ENCODE measurements around the gene NPTX1. TPM values are rescaled to one million over a fixed set of nuclear protein-coding genes. Genes with fewer than 3 reads are reported as not detected.

The NPTX1 gene
- total RNA-seq, 2 experiments from 2014 or later, result 0.22 TPM; not detected in 1

DNA sequence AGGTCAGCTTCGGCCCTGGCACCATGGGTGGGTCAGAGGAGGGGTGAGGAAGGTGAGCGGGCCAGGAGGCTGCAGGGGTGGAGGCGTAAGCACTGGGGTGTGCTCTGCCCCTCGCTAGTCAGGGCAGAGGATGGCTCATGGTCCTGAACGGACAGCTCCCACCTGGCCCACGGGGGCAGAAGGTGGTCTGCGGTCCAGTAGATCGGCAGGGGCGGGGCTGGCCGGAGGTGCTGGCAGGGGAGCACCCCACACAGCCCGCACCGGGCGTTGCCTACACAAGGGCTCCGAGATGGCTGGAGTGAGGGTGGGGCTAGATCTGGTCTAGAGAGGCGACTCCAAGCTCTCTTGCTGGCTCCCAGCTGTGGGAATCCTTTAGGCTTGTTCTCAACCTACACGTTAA, 8.2 kb downstream of the NPTX1 start:
- Histone ChIP-seq H3K4me2 (ENCODE audit: low read length) (no peak overlapping the region), H4K20me1 (ENCODE audit: insufficient read depth, low read length) (no peaks in the 10 kb centered on the region), H3K4me3 (ENCODE audit: low read depth, low read length, poor library complexity, severe bottlenecking) (no peak overlapping the region), H3K9me3 (ENCODE audit: low read length) (no peaks in the 10 kb centered on the region), H3K27ac (ENCODE audit: low read depth, low read length, poor library complexity, severe bottlenecking) (no peak overlapping the region), H3K79me2 (ENCODE audit: insufficient read depth, low read depth, low read length) (no peaks in the 10 kb centered on the region), H3K36me3 (ENCODE audit: insufficient read depth, low read length) (no peaks in the 10 kb centered on the region), H3K4me1 (ENCODE audit: insufficient read depth, low read length, poor library complexity, severe bottlenecking) (no peaks in the 10 kb centered on the region), H2AFZ (ENCODE audit: low read length) (no peak overlapping the region), H3K9me2 (ENCODE audit: insufficient read depth, low read length) (no peaks in the 10 kb centered on the region)
- POLR2A ChIA-PET, result no interaction called here
- CTCF ChIA-PET (ENCODE audit: unreplicated experiment), result no interaction called here
- TF ChIP-seq, protein P1, sequence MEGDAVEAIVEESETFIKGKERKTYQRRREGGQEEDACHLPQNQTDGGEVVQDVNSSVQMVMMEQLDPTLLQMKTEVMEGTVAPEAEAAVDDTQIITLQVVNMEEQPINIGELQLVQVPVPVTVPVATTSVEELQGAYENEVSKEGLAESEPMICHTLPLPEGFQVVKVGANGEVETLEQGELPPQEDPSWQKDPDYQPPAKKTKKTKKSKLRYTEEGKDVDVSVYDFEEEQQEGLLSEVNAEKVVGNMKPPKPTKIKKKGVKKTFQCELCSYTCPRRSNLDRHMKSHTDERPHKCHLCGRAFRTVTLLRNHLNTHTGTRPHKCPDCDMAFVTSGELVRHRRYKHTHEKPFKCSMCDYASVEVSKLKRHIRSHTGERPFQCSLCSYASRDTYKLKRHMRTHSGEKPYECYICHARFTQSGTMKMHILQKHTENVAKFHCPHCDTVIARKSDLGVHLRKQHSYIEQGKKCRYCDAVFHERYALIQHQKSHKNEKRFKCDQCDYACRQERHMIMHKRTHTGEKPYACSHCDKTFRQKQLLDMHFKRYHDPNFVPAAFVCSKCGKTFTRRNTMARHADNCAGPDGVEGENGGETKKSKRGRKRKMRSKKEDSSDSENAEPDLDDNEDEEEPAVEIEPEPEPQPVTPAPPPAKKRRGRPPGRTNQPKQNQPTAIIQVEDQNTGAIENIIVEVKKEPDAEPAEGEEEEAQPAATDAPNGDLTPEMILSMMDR (conservative IDR thresholded peaks at IDR 0.05; ENCODE audit: low read length), result no peak
- TF ChIP-seq EZH2phosphoT487 (IDR thresholded peaks at IDR 0.05; ENCODE audit: borderline replicate concordance, low read depth, low read length), result no peak
- no TSS peak for BruUV-seq (replicated peaks)
- no peak for DNase-seq (ENCODE audit: low spot score)
- intact Hi-C loops (cut with micrococcal nuclease; ENCODE audit: unreplicated experiment), result no loop called here

- H3K4me1 ChIP-seq (ENCODE audit: insufficient read depth, low read length, poor library complexity, severe bottlenecking), result no peaks in the 10 kb centered on the region
Observed at GRCh38 chr17:80466188-80466705, 10.2 kb downstream of the NPTX1 start.

More at GRCh38 chr17:80466188-80466705, 10.2 kb downstream of the NPTX1 start:
- ChIA-PET CTCF (ENCODE audit: unreplicated experiment) (no interaction called here), POLR2A (interaction anchor here (0.7 to 1.4 kb wide), 2 partner anchors 12 to 32 kb away, joined by 4 read pairs; no protein-coding TSS in a partner anchor)
- Histone ChIP-seq H3K4me3 (ENCODE audit: low read depth, low read length, poor library complexity, severe bottlenecking) (no peak overlapping the region), H3K27ac (ENCODE audit: low read depth, low read length, poor library complexity, severe bottlenecking) (no peak overlapping the region), H2AFZ (ENCODE audit: low read length) (no peak overlapping the region), H3K4me2 (ENCODE audit: low read length) (no peak overlapping the region), H3K79me2 (ENCODE audit: insufficient read depth, low read depth, low read length) (no peaks in the 10 kb centered on the region), H3K9me2 (ENCODE audit: insufficient read depth, low read length) (no peaks in the 10 kb centered on the region), H3K36me3 (ENCODE audit: insufficient read depth, low read length) (no peaks in the 10 kb centered on the region), H4K20me1 (ENCODE audit: insufficient read depth, low read length) (no peaks in the 10 kb centered on the region), H3K9me3 (ENCODE audit: low read length) (no peaks in the 10 kb centered on the region)
- no peak for TF ChIP-seq EZH2phosphoT487 (IDR thresholded peaks at IDR 0.05; ENCODE audit: borderline replicate concordance, low read depth, low read length)
- TF ChIP-seq, protein P1 (conservative IDR thresholded peaks at IDR 0.05; ENCODE audit: low read length), result no peak
- intact Hi-C loops (cut with micrococcal nuclease; ENCODE audit: unreplicated experiment), result no loop called here
- no TSS peak for BruUV-seq (replicated peaks)
- no peak for DNase-seq (ENCODE audit: low spot score)
